Loucy (cell line): ENCODE data around the gene MOB3C.

ENCODE experiments used
- EZH2phosphoT487 ChIP-seq: fragments of 200-600 bp; IDR thresholded peaks from 2 replicates; pipeline ENCODE4 v1.6.1; 2018; ENCODE audit warnings: antibody characterized with exemption, mild to moderate bottlenecking, moderate library complexity, borderline replicate concordance
- TF ChIP-seq, protein P1 (sequence below): fragments of 200-600 bp; sonication (generic); conservative IDR thresholded peaks from 2 replicates; pipeline ENCODE4 v1.5.1; 2014; ENCODE audit warnings: mild to moderate bottlenecking, antibody characterized with exemption, low read length

DNA sequence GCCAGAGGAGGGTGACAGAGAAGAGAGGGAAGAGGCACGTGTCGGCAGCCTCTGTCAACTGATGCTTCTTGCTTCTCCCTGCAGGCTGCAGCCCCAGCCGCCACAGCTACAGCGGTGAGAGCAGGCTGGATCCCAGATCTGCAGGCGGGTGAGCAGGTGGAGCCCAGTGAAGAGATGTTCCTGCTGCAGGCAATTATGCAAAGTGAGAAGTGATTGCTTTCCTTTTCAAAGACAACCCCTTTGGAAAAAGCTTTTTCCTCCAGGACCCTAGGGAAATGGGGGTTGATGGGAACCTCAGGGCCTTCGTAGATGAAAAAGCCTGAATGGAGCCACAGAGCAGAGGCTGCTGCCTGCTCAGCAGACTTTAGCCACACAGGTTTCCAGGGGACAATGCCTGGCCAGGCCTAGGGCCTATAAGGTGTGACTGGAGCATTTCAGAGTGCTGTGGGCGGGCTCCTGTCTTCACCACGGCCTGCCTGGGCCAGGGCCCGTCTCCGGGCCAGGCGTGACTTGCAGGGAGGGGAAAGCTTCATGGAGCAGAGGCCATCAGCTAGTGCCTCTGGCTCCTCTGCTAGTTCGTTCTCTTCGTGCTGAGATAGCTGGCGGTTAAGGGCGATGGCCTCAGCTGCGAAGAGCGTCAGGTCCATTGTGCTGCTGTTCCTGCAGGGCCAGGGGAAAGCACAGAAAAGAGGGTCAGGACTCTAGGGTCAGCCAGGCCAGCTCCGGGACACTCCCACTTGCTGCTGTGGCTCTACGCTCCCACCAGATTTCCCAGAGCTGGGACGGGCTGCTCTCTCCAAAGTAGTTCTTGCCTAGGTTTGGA lies 58.3 kb downstream of the MOB3C start:
- TF ChIP-seq, protein P1, sequence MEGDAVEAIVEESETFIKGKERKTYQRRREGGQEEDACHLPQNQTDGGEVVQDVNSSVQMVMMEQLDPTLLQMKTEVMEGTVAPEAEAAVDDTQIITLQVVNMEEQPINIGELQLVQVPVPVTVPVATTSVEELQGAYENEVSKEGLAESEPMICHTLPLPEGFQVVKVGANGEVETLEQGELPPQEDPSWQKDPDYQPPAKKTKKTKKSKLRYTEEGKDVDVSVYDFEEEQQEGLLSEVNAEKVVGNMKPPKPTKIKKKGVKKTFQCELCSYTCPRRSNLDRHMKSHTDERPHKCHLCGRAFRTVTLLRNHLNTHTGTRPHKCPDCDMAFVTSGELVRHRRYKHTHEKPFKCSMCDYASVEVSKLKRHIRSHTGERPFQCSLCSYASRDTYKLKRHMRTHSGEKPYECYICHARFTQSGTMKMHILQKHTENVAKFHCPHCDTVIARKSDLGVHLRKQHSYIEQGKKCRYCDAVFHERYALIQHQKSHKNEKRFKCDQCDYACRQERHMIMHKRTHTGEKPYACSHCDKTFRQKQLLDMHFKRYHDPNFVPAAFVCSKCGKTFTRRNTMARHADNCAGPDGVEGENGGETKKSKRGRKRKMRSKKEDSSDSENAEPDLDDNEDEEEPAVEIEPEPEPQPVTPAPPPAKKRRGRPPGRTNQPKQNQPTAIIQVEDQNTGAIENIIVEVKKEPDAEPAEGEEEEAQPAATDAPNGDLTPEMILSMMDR, result no peak
- TF ChIP-seq EZH2phosphoT487, result no peak
